ENCODE measurements around the gene DTNB. TPM values are rescaled to one million over a fixed set of nuclear protein-coding genes. Genes with fewer than 3 reads are reported as not detected.
A peak's percentile ranks its signal among the peaks of the same experiment; 100 is the strongest.

The DTNB gene
- total and polyA plus RNA-seq, 2 of the 4 experiments (the other 2 are of a cell fraction) = 3.8 to 5.3 TPM

- Histone ChIP-seq H3K4me3 (ENCODE audit: insufficient read depth, low read depth, low read length) (no peak overlapping the region), H4K20me1 (ENCODE audit: insufficient read depth, low read length) (no peaks in the 10 kb centered on the region), H3K4ac (ENCODE audit: low read depth, low read length) (no peak overlapping the region), H2BK20ac (ENCODE audit: low read depth, low read length) (no peak overlapping the region), H2BK120ac (ENCODE audit: low read depth, low read length) (no peak overlapping the region), H2AFZ (replicated peaks; ENCODE audit: low read length, poor library complexity) (peak overlapping the region; percentile 21), H2AK9ac (replicated peaks; ENCODE audit: low read depth, low read length, poor library complexity) (peak overlapping the region; percentile 3), H3K27ac (ENCODE audit: insufficient read depth, low read length) (no peak overlapping the region), H3K18ac (ENCODE audit: low read depth, low read length) (no peak overlapping the region), H3K56ac (ENCODE audit: extremely low read depth, insufficient read depth, low read length) (no peak overlapping the region), H3K23ac (ENCODE audit: low read depth, low read length) (no peak overlapping the region), H3K9me3 (ENCODE audit: control insufficient read depth, insufficient read depth, low read length) (no peaks in the 10 kb centered on the region), H3K79me1 (ENCODE audit: low read depth in 1 of 2, low read length in 2 of 2) (no peaks in the 10 kb centered on the region), H3K4me1 (ENCODE audit: control insufficient read depth, insufficient read depth, low read length) (peaks cover 8% of the 10 kb centered on the region), H3K27me3 (ENCODE audit: control insufficient read depth, insufficient read depth, low read length) (no peaks in the 10 kb centered on the region), H2BK15ac (ENCODE audit: low read depth, low read length) (no peak overlapping the region), H4K91ac (ENCODE audit: insufficient read depth, low read depth, low read length) (no peak overlapping the region), H2BK5ac (ENCODE audit: low read depth, low read length, poor library complexity, severe bottlenecking) (no peak overlapping the region), H4K8ac (ENCODE audit: low read depth in 2 of 2, low read length in 2 of 2) (no peak overlapping the region), H3K36me3 (ENCODE audit: control insufficient read depth, insufficient read depth, low read length) (no peaks in the 10 kb centered on the region), H3K9me1 (ENCODE audit: insufficient read depth, low read length) (peaks cover 11% of the 10 kb centered on the region; the same call in 1 of the 2 replicates), H3K9ac (ENCODE audit: low read depth, low read length) (no peak overlapping the region), H4K5ac (ENCODE audit: low read depth, low read length) (no peak overlapping the region), H3K14ac (replicated peaks; ENCODE audit: low read depth, low read length) (no peak overlapping the region), H2AK5ac (ENCODE audit: low read depth, low read length) (no peak overlapping the region), H3K4me2 (ENCODE audit: low read depth, low read length) (no peak overlapping the region)
- in situ Hi-C loops (cut with MboI; ENCODE audit: low sequenced_read_pairs) (no loop called here), intact Hi-C loops (cut with micrococcal nuclease) (no loop called here), dilution Hi-C loops (cut with HindIII; ENCODE audit: low sequenced_read_pairs, unreplicated experiment) (no loop called here)
- BruUV-seq (replicated peaks) = no TSS peak
- POLR2A ChIA-PET (ENCODE audit: unreplicated experiment) = no interaction called here
- DNase-seq = no peak
- no peak for ATAC-seq (ENCODE audit: low read depth)
- CTCF ChIA-PET = no interaction called here
- TF ChIP-seq CHD1 (IDR thresholded peaks at IDR 0.05; ENCODE audit: low read depth, low read length) (no peak), NFE2L2 (IDR thresholded peaks at IDR 0.05; ENCODE audit: low read depth, low read length) (no peak), POLR2A (IDR thresholded peaks at IDR 0.05; ENCODE audit: low read depth, low read length) (no peak), MAZ (IDR thresholded peaks at IDR 0.05; ENCODE audit: borderline replicate concordance, low read depth, low read length) (no peak), CTCF (conservative IDR thresholded peaks at IDR 0.05; ENCODE audit: low read depth, low read length) (no peak), SMC3 (IDR thresholded peaks at IDR 0.05; ENCODE audit: low read depth, low read length) (no peak), BHLHE40 (IDR thresholded peaks at IDR 0.05; ENCODE audit: low read depth, low read length) (no peak), RFX5 (IDR thresholded peaks at IDR 0.05; ENCODE audit: low read depth, low read length) (no peak), FOS (IDR thresholded peaks at IDR 0.05; ENCODE audit: low read depth, low read length) (no peak), MXI1 (IDR thresholded peaks at IDR 0.05; ENCODE audit: borderline replicate concordance, low read depth, low read length) (no peak), CEBPB (IDR thresholded peaks at IDR 0.05; ENCODE audit: low read depth, low read length) (no peak), RCOR1 (IDR thresholded peaks at IDR 0.05; ENCODE audit: insufficient replicate concordance, low read length) (no peak), MAFK (IDR thresholded peaks at IDR 0.05; ENCODE audit: low read depth, low read length) (no peak), RAD21 (IDR thresholded peaks at IDR 0.05; ENCODE audit: low read length) (no peak)
- TF ChIP-seq, protein P1, sequence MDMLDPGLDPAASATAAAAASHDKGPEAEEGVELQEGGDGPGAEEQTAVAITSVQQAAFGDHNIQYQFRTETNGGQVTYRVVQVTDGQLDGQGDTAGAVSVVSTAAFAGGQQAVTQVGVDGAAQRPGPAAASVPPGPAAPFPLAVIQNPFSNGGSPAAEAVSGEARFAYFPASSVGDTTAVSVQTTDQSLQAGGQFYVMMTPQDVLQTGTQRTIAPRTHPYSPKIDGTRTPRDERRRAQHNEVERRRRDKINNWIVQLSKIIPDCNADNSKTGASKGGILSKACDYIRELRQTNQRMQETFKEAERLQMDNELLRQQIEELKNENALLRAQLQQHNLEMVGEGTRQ (IDR thresholded peaks at IDR 0.05; ENCODE audit: low read depth, low read length) = no peak
- TF ChIP-seq, protein P2, sequence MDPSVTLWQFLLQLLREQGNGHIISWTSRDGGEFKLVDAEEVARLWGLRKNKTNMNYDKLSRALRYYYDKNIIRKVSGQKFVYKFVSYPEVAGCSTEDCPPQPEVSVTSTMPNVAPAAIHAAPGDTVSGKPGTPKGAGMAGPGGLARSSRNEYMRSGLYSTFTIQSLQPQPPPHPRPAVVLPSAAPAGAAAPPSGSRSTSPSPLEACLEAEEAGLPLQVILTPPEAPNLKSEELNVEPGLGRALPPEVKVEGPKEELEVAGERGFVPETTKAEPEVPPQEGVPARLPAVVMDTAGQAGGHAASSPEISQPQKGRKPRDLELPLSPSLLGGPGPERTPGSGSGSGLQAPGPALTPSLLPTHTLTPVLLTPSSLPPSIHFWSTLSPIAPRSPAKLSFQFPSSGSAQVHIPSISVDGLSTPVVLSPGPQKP (IDR thresholded peaks at IDR 0.05; ENCODE audit: borderline replicate concordance, low read depth, low read length) = no peak
- WGBS, 2 experiments (ENCODE audit: extremely low coverage in 2 of 2, insufficient read length in 1 of 2) = 84% methylated on average over 16 of the region's 20 CpGs; no CpG with 5 or more reads in 1 of the 2 experiments
Observed at GRCh38 chr2:25373269-25373981, 300.0 kb downstream of the DTNB start.
